Left colon (tissue), 2 donors: ENCODE measurements around the gene SERTAD3. TPM values are rescaled to one million over a fixed set of nuclear protein-coding genes. Genes with fewer than 3 reads are reported as not detected.

Source experiments
- ATAC-seq: fragments of 200-7000 bp; cut with Tn5 transposase; one replicate; pipeline ENCODE4 v1.9.1; 2020; ENCODE audit warnings: mild to moderate bottlenecking, moderate library complexity
- DNase-seq, 2 donors: peaks; one replicate each; pipeline ENCODE4 v3.0.0-alpha.2; 2020
- intact Hi-C, 2 donors: fragments of 100-400 bp; cut with DNase I in 1 of 2; cut with micrococcal nuclease in 1 of 2; formaldehyde crosslinking; loops; one replicate each; pipeline versions ENCODE4 v1.11.2 to v1.14.0; 2022; cut with DNase I, micrococcal nuclease
- total RNA-seq, 2 donors: library from RNA; stranded (reverse); fragmentation: NEBNext Ultra II Directional; extraction: Animal tissue kit (Norgen Biotek cat#: 25700); gene quantifications; one replicate each; pipeline ENCODE4 v1.2.1, GENCODE V29; 2021
- donor health status: DM: no; HTN: no; CAD: no.
- donor health status: DM: yes; HTN: yes; CAD: no.

The SERTAD3 gene
- total RNA-seq, 2 donors from 2014 or later: 38.3 to 43.3 TPM

- ATAC-seq (no peak), DNase-seq (no peak)
- intact Hi-C loops: no loop called here
Measured at GRCh38 chr19:40394816-40395210, 49.3 kb downstream of the SERTAD3 start.

GRCh38 chr19:40393894-40394815 is 50.0 kb downstream of the SERTAD3 start:
- DNase-seq (no peak), ATAC-seq (no peak)
- intact Hi-C loops: no loop called here

- DNase-seq (peak in 1 of 2 donors; percentile 42), ATAC-seq (peak; percentile 88)
- intact Hi-C loops: no loop called here
Measured at GRCh38 chr19:40392894-40393517, 51.1 kb downstream of the SERTAD3 start.

GRCh38 chr19:40392123-40392522 is 52.0 kb downstream of the SERTAD3 start:
- intact Hi-C loops: no loop called here
- ATAC-seq: no peak
- no peak for DNase-seq

Other genes starting within 250 kb of the SERTAD3 start
- gene TTC9B, start 226.0 kb downstream of the SERTAD3 start, total RNA-seq: under 1 TPM; 0.37 to 0.45 TPM
- under 1 TPM in 1 of 2 donors, not detected in 1; 0.24 TPM for gene CCNP, start 217.6 kb downstream of the SERTAD3 start, total RNA-seq
- gene AKT2, start 159.0 kb downstream of the SERTAD3 start, total RNA-seq: 10 to 100 TPM; 91.7 to 97.3 TPM
- gene C19orf47, start 95.9 kb downstream of the SERTAD3 start, total RNA-seq: 10 to 100 TPM; 11.2 to 14.7 TPM
- 100 to 1,000 TPM; 109 to 170 TPM for gene PLD3, start 95.6 kb downstream of the SERTAD3 start, total RNA-seq
- under 1 TPM in 1 of 2 donors, not detected in 1; 0.11 TPM for gene HIPK4, start 54.2 kb downstream of the SERTAD3 start, total RNA-seq
- gene PRX, start 31.0 kb downstream of the SERTAD3 start, total RNA-seq: 1 to 10 TPM; 1.2 to 2.1 TPM
- gene SERTAD1, start 18.3 kb downstream of the SERTAD3 start, total RNA-seq: 10 to 100 TPM; 12.5 to 17.9 TPM
- 10 to 100 TPM; 77.4 to 79.6 TPM for gene BLVRB, start 21.4 kb upstream of the SERTAD3 start, total RNA-seq
- 1 to 10 TPM in 1 of 2 donors, under 1 TPM in 1; 0.15 to 1.2 TPM for gene SPTBN4, start 22.7 kb upstream of the SERTAD3 start, total RNA-seq
- 10 to 100 TPM; 64.1 to 64.3 TPM for gene SHKBP1, start 132.5 kb upstream of the SERTAD3 start, total RNA-seq
- gene LTBP4, start 157.0 kb upstream of the SERTAD3 start, total RNA-seq: 100 to 1,000 TPM; 183 to 192 TPM
- 10 to 100 TPM in 1 of 2 donors, 1 to 10 TPM in 1; 9.6 to 14.5 TPM for gene NUMBL, start 246.3 kb upstream of the SERTAD3 start, total RNA-seq